Measurements from ENCODE around the gene KRT82. TPM values are rescaled to one million over a fixed set of nuclear protein-coding genes. Genes with fewer than 3 reads are reported as not detected.
A peak's percentile ranks its signal among the peaks of the same experiment; 100 is the strongest.

The KRT82 gene
- total and polyA plus RNA-seq, 10 donors, result 0.04 TPM; not detected in 9

GRCh38 chr12:52432559-52433207, 26.5 kb upstream of the KRT82 start:
- H3K27ac ChIP-seq, result no peak overlapping the region
- DNase-seq, result no peak
- intact Hi-C loops (cut with DNase I; ENCODE audit: low total_unique reads), result no loop called here
- no peaks in the 10 kb centered on the region for H3K9me3 ChIP-seq
- TF ChIP-seq POLR2AphosphoS5 (IDR thresholded peaks at IDR 0.05) (no peak), CTCF (IDR thresholded peaks at IDR 0.05 in 8 of 11, conservative IDR thresholded peaks at IDR 0.05 in 3 of 11) (no peak), POLR2A (IDR thresholded peaks at IDR 0.05) (no peak)
- peaks cover 0 to 58% (median 0%) of the 10 kb centered on the region in 7 donors for H3K27me3 ChIP-seq (replicated peaks in 1 of 7)
- WGBS, 5 donors, result 83 to 93% (median 91%) methylated on average over 6 of the region's 6 CpGs
- H3K4me3 ChIP-seq, result no peak overlapping the region
- H3K36me3 ChIP-seq, result no peaks in the 10 kb centered on the region
- H3K4me1 ChIP-seq, result no peaks in the 10 kb centered on the region

- Histone ChIP-seq H3K4me3 (no peak overlapping the region), H3K27ac (no peak overlapping the region), H3K4me1 (no peaks in the 10 kb centered on the region), H3K27me3 (replicated peaks in 1 of 7) (peaks cover 0 to 50% (median 0%) of the 10 kb centered on the region in 7 donors), H3K9me3 (no peaks in the 10 kb centered on the region), H3K36me3 (no peaks in the 10 kb centered on the region)
- 76 to 85% (median 84%) methylated on average over 10 of the region's 10 CpGs for WGBS, 5 donors
- DNase-seq, result peak; percentile 64
- no peak for TF ChIP-seq POLR2AphosphoS5 (IDR thresholded peaks at IDR 0.05)
- intact Hi-C loops (cut with DNase I; ENCODE audit: low total_unique reads), result no loop called here
Observed at GRCh38 chr12:52428121-52428520, 22.0 kb upstream of the KRT82 start.

GRCh38 chr12:52427083-52427482, 20.9 kb upstream of the KRT82 start:
- TF ChIP-seq POLR2A (IDR thresholded peaks at IDR 0.05), result no peak
- TF ChIP-seq POLR2AphosphoS5 (IDR thresholded peaks at IDR 0.05), result no peak
- no peak for TF ChIP-seq CTCF (IDR thresholded peaks at IDR 0.05 in 8 of 11, conservative IDR thresholded peaks at IDR 0.05 in 3 of 11)
- Histone ChIP-seq H3K36me3 (no peaks in the 10 kb centered on the region), H3K4me3 (no peak overlapping the region), H3K27ac (no peak overlapping the region), H3K4me1 (no peaks in the 10 kb centered on the region), H3K9me3 (no peaks in the 10 kb centered on the region), H3K27me3 (replicated peaks in 1 of 7) (peaks cover 0 to 50% (median 0%) of the 10 kb centered on the region in 7 donors)
- intact Hi-C loops (cut with DNase I; ENCODE audit: low total_unique reads), result no loop called here
- WGBS, 5 donors, result 73 to 83% (median 78%) methylated on average over 1 of the region's 1 CpG
- no peak for DNase-seq

GRCh38 chr12:52426034-52426433, 19.9 kb upstream of the KRT82 start:
- H3K27me3 ChIP-seq (replicated peaks in 1 of 7), result peaks cover 0 to 45% (median 0%) of the 10 kb centered on the region in 7 donors
- TF ChIP-seq CTCF (IDR thresholded peaks at IDR 0.05 in 8 of 11, conservative IDR thresholded peaks at IDR 0.05 in 3 of 11) (no peak), POLR2AphosphoS5 (IDR thresholded peaks at IDR 0.05) (no peak), POLR2A (IDR thresholded peaks at IDR 0.05) (no peak)
- intact Hi-C loops (cut with DNase I; ENCODE audit: low total_unique reads), result no loop called here
- no peaks in the 10 kb centered on the region for H3K36me3 ChIP-seq
- H3K4me3 ChIP-seq, result no peak overlapping the region
- no peaks in the 10 kb centered on the region for H3K4me1 ChIP-seq
- H3K27ac ChIP-seq, result no peak overlapping the region
- DNase-seq, result no peak
- 87 to 95% (median 90%) methylated on average over 2 of the region's 2 CpGs for WGBS, 5 donors
- H3K9me3 ChIP-seq, result no peaks in the 10 kb centered on the region

Measured in spleen (tissue), 11 donors.